GM19351 (cell line): ENCODE data around the gene ABTB2.
"Not testable (repeated sequence)": the region's sequence is repeated elsewhere in the genome, so short reads cannot be mapped to it uniquely, and the experiment has no call there.

Experiments used
- ATAC-seq: cut with Tn5 transposase; IDR thresholded peaks from one replicate; pipeline ENCODE4 v1.9.1; 2021; ENCODE audit warnings: mild to moderate bottlenecking, moderate library complexity; ENCODE audit not compliant: unreplicated experiment

Gene ABTB2

DNA sequence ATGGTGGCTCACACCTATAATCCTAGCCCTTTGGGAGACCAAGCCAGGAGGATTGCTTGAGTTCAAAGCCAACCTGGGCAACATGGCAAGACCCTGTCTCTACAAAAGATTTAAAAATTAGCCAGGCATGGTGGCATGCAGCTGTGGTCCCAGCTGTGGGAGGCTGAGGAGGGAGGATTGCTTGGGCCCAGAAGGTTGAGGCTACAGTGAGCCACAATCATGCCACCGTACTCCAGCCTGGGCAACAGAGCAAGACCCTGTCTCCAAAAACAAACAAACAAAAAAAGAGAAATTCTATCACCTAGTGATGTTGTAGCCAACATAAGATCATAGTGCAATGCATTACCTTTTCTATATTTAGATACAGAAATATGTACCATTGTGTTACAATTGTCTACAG lies 138.5 kb downstream of the ABTB2 start:
- ATAC-seq, result no peak

DNA sequence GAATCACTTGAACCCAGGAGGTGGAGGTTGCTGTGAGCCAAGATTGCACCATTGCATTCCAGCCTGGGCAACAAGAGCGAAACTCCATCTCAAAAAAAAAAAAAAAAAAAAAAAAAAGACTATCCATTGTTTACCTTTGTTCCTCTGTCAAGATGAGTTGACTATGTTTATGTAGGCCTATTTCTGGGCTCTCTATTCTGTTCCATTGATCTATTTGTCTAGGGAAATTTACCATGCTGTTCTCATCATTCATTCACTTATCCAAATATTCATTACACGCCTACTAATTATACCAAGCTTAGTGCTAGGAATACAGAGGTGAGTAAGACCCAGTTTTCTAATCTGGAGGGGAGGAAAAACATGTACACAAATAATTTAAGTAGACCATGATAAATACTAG lies 139.1 kb downstream of the ABTB2 start:
- ATAC-seq, result not testable (repeated sequence)

DNA sequence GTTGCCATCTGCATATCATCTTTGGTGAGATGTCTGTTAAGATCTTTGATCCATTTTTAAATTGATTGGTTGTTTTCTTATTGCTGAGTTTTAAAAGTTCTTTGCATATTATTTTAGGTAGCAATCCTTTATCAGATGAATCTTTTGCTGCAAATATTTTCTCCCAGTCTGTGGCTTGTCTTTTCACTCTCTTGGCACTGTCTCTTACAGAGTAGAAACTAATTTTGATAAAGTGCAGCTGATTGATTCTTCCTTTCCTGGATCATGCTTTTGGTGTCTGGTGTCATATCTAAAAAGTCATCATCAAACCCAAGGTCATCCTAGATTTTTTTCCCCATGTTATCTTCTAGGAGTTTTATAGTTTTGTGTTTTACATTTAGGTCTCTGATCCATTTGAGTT lies 139.7 kb downstream of the ABTB2 start:
- ATAC-seq, result no peak

DNA sequence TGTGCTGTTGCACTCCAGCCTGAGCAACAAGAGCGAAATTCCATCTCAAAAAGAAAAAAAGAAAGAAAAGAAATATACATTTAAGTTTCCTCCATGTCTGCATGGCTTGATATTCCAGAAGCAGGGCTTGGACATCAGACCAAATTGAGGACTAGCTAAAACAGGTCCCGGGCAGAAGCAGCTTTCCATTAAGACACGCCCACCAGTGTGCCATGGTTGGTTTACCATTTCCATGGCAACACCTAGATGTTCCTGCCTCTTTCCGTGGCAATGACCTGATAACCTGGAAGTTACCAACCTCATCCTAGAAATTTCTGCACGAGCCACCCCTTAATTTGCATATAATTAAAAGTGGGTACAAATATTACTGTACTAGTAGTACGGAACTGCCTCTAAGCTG lies 141.1 kb downstream of the ABTB2 start:
- ATAC-seq, result no peak

DNA sequence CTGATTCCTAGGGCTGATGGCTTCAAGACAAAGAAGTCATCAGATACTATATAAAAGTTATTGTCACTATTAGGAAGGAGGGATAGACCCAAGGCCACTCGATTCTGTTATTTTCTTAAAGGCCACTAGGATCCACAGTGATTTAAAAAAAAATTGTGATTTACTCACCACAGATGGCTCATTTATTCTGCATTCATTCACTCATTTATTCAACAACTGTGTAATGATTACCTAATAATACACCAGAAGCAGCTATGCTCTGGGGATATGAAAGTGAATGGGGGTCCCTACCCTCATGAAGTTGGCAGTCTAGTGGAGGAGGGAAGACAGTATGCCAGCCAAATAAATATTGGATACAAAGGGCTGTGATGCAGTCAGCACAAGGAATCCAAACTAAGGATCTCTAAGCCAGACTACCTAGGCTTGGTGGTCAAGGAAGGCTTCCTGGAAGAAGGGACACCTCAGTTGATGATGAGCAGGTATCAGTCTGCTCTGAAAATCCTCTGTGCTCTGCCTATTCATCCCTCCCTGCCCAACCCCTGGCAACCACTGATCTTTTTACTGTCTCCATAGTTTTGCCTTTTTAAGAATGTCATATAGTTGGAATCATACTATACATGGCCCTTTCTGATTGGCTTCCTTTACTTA lies 141.9 kb downstream of the ABTB2 start:
- ATAC-seq, result no peak

DNA sequence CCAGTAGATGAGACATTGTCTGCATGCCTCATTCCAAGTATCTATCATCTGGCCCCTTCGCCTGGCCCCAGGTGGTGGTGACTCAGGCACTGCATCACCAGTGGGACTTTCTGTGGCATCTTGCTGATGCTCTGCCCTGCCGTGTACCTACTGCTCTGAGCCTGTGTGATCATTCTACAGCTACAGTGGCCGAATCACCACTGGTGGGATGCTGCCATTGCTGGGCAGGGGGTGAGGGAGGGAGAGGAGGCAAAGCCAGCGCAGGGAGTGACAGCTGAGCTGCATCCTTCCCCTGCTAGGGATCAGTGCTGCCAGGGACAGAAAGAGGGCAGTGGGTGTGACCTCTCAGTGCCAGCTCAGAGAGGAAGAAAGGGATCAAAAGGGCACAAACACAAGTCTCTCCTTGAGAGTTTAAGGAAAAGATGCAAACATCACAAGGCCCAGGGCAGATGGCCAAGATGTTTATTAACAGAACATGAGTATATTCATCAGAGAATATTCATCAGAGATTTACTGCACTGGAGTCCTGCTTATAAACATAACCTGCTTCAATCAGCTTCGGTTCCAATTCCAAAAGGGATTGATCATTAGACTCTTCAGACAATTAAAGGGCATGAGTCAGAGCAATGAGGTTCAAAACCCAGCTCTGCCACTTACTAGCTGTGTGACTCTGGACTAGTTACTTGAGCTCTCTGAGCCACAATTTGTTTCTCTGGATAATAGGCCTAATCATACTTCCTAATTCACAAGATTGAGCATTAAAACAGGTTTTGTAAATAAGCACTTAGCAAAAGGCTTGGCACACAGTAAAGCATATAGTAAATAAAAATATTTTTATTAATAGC lies 142.6 kb downstream of the ABTB2 start:
- no peak for ATAC-seq

DNA sequence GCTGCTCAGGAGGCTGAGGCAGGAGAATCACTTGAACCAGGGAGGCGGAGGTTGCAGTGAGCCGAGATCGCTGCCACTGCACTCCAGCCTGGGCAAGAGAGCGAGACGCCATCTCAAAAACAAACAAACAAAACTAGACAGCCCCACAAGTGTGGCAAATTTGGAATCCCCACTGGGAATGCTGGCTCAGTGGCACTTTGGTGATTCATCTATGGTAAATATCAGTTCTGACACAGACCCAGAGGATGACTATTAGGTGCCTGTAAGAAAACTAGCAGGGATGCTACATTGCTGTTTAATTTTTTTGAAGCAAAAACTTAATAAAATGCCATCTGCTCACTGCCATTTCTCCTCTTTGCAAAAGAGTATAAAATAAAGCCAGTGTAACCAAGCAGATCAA lies 144.4 kb downstream of the ABTB2 start:
- ATAC-seq, result no peak

DNA sequence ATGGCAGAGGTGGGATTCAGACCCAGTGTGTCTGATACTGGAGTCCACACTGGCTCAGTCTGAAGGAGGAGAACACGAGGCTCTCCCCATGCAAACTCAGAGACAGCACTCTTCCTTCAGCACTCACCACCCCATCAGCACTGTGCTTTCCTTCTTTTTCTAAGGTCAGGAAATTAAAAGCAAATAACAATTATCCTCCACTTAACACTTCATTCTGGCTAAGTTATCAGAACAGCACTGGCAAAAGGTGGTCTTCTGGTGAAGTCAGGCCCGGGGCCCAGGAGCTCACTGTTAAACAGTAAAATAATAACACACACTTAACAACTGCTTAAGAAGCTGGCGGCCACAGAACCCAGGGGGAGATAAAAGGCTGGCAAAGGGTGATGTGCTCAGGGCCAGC lies 145.2 kb downstream of the ABTB2 start:
- ATAC-seq, result no peak

DNA sequence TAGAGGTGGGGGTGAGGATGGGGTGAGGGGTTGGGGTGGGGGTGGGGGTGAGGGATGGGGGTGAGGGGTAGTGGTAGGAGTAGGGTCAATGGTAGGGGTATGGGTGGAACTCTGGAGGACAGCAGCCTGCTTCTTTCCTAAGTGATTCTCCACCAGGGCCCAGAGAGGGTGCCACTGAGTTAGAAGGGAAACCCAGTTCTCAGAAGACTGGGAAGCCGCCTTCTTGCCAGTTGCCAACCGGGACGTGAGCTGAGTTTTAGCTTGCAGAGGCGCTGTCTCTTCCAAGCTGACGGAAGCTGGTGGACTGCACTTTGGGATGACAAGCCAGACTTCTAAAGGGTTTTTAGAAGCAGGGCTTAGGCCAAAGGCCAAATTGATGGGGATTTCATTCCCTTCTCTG lies 148.0 kb downstream of the ABTB2 start:
- no peak for ATAC-seq

DNA sequence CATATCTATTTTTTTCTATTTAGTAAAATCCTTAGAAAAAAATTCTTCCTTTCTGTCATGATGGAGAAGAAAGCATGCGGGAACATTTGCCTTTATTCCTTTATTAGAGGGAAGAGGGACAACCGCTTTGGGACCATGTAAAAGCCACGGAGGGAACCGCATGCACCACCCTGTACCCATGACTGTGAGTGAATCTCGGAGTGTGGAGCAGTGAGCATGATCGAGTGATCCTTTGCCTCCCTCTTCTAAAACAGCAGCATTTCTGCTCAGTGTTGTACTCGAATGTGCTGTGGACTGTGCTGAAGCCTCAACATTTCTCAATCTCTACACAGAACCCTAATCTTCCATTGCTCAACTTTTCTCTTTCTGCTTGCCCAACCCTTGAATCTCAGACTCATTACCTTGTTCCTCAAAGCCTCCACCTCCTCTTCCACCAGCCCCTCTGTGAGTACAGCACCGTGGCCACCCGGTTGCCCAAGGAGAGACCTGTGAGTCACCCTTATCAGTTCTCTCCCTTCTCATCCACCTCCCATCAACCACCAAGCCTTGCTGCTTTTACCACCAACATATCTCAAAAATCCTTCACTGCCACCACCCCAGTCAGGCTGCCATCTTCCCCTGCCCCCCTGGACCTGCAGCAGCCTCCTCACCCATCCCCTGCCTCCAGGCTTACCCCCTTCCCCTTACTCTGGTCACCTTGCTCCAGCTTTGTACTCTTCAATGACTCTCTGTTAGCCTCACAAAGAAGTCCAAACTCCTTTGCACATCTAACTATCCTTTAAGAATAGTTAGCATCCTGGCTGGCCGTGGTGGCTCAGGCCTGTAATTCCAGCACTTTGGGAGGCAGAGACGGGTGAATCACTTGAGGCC lies 149.3 kb downstream of the ABTB2 start:
- no peak for ATAC-seq

DNA sequence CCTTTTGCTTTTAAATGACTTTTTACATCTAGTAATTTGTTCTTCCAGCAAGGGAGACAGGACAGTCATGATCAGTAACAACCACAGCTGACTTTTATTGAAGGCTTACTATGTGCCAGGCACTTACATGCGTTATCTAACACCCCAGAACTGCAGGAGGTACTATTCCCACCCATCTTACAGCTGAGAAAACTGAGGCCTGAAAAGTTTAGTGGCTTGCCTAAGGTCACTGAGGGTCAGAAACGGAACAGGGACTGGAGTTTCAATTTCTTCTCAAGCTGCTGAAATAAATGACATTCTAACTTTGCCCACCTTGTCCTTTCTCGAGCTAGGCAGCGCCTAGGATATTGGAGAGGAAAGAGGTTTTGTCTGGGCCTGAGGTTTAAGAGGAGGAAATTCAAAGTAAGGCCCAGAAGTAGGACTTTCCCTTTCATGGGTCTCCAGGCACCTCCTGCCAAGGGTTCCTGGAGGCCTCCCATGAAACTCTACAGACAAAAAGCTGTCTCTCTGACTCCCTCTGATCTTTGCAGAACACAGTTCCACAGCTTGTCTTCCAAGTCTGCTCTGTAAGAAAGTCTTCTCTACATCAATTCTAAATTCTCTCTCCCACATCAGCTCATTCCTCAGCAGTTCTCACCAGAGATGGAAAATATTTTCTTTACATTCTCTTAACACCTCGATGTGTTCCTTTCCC lies 150.2 kb downstream of the ABTB2 start:
- no peak for ATAC-seq

DNA sequence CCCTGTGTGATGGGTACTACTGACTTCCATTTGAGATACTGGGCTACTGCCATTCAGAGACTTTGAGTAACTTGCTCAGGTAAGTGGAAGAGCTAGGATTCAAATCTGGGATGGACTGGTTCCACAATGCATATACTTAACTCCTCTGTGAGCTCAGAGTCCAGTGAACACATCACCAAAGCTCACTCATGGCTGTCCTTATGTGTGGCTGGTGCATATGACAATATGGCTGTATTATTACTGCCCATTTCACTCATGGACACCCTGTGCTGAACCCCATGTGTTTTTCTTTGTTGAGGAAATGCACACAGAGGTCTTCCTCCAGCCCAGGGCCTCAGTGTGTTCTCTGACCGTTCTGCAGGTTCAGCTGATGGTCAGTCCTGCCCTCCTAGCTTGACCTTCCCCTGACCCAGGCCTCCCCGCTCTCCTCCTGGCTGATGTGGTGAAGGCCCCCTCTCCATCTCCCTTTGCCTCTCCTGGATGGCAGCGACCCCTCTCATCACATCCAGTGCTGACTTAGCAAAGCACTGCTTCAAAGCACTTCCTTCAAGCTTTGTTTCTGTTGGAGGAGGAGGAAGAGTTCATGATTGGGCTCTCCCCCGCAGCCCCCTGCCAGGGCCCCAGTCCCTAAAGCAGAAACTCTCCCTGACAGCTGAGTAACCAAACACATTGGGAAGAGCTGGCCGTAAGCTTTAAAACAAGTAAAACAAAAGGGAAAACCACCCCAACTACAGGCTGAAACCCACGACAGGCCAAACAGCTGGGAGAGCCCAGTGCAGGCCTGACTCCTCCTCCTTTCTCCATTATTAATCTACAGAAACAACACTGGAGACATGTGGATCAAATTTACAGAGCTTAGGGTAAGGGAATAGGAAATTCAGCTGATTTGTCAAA lies 151.2 kb downstream of the ABTB2 start:
- no peak for ATAC-seq

DNA sequence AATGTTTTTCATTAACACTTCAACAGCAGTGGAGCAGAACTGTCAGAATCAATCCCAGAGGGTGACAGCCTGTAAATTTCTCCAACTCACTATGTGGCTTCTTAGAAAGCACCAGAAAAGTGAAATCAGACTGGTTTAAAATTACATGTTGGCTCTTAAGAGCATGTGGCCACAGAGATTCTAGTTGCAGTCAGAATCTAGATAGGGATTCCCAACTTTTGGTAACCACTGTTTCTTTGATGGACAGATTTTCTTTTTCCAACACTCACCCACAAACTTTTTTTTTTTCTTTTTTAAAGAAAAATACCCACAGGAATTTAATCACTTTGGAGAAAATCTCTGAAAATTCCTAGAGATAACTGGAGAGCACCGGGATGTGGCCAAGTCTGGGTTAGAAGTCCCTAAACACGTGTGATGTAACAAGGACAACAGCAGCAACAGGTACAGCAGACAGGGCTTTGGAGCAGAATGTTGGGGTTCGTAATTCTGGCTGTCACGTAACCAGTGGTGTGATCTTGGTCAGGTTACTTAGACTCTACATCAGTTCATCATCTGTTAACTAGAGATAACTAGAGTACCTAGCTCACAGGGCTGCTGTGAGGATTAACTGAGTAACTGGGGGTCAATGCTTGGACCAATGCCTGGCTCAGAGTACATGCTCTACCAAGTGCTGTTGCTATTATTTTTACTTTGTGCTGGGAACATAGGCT lies 152.3 kb downstream of the ABTB2 start:
- no peak for ATAC-seq

DNA sequence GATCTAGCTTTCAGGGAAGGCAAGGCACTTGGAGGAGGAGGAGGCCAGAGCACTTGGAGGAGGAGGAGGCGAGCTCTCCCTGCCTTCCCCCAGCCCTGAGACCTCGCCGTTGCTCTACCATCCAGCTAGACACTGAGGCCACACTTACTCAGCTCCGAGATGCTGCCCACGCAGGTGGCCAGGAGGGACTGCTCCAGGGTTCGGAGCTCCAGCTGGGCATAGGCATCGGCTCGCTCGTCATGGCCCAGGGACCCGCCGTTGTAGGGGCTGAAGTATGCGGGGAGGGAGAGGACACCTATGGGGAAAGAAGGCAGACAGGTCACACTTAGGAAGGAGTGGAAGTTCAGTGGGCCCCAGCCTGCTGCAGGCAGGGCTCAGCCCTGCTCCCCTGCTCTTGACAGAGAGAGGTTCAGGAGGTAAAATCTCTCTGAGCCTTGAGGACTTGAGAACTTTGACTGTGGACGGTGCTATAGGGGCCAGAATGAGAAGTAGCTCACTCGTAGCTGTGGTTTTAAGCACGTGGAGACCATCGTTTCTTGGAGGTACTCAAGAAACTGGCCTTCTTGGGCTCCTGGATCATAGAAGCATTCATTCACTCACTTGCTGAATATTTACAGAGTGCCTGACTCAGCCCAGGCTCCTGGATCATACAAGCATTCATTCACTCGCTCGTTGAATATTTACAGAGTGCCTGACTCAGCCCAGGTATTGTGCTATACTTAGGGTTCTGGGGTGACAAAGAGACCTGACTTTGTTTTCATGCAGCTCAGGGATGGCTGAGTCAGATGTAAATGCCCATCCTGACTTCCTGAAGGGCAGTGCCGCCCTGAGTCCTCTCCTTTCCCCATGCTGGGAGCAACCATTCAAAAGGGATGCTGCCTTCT lies 153.2 kb downstream of the ABTB2 start:
- ATAC-seq, result no peak

DNA sequence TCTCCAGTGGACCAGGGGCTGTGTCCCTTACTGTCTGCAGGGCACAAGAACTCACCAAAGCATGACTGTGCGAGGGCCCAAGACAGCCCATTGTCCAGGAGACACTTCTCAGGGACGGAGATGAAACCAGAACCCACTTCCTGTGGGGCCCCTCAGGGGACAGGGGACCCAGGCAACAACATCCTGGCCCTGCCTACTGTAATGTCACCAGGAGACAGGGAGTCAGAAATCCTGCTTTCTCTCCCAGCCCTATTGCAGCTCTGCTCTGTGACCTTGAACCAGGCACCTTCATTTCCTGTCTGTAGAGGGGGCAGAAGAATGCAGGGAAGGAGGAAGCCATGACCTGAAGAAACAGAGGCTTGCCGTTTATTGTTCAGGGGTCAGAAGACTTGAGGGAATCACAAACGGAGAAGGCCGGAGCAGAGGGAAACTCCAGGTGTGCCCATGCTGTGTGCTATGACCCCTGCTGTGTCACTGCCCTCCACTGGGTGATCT lies 154.4 kb downstream of the ABTB2 start:
- ATAC-seq, result no peak

DNA sequence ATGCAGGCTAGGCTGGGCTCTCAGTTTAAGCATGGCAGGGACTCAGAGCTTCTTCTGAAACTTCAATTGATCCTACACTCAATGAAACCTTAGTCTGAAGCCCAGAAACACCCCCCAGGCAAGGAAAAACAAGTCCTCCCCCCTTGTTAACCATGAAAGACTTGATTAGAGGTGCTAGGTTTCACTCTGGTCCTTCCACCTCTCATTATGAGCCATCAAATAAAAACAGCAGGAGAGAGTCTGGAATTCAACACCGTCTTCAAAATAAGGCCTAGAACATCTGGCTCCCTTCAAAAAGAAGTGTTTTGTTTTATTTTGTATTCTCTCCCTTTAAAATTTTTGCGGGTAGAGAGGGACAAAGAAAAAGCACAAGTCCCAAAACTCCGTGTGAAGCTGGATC lies 156.7 kb downstream of the ABTB2 start:
- ATAC-seq, result no peak

DNA sequence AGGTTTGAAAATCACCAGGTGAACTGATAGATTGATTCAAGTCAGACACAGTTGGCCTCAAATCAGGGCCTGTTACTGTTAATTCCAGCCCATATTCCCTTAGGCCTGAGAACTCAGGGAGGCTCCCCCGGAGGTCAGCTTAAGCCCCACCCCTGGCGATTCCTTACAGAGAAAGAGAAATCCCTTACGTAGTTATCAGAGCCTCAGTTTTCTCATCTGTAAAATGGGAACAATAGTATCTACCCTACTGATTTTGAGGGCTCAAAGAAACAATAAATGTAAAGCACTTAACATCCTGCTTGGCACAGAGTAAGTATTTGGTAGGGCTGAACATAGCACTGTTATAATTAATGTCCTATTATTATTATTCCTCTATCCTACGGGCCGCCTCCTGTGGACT lies 158.3 kb downstream of the ABTB2 start:
- no peak for ATAC-seq

DNA sequence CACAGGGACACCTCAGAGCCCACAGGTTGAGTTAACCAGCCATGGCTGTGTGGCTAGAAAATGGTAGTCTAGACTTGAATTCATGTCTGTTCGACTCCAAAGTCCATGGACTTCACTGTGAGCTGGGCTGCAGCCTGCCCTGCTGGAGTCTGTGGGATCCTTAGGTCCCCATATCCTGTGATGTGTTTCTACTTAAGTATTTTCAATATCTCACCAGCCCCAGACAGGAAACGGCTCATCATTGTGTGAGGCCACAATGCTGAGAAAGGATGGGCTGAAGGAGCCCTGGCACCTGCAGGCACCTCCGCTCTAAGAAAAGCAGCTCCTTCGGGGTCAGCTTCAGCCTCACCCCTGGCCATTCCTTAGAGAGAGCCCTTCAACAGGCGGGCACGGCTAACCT lies 159.3 kb downstream of the ABTB2 start:
- no peak for ATAC-seq
